Endothelial cell of umbilical vein (primary cell): ENCODE measurements around the gene SMIM26.

ENCODE experiments used
- CTCF ChIP-seq, 2 donors: IDR thresholded peaks; 1 replicate in 1 of 2; 2 replicates in 1 of 2; pipeline ENCODE4 v1.5.1; 2011; ENCODE audit warnings: low read length in 2 of 2, mild to moderate bottlenecking in 2 of 2, moderate library complexity in 2 of 2, control low read depth in 1 of 2, inconsistent platforms in 1 of 2, low read depth in 1 of 2; ENCODE audit not compliant: insufficient read depth in 1 of 2; ENCODE audit errors: extremely low read depth in 1 of 2
- EZH2 ChIP-seq: IDR thresholded peaks from 2 replicates; pipeline ENCODE4 v1.6.1; 2012; ENCODE audit warnings: borderline replicate concordance, low read depth, mild to moderate bottlenecking, moderate library complexity, low read length, inconsistent platforms; ENCODE audit not compliant: severe bottlenecking
- MAX ChIP-seq: IDR thresholded peaks from 2 replicates; pipeline ENCODE4 v1.6.1; 2011; ENCODE audit not compliant: insufficient read depth, insufficient read length
- MYC ChIP-seq: IDR thresholded peaks from one replicate; pipeline ENCODE4 v1.6.1; 2011; ENCODE audit warnings: mild to moderate bottlenecking, low read depth, low read length
- POLR2A ChIP-seq: IDR thresholded peaks from 2 replicates; pipeline ENCODE4 v1.6.1; 2012; ENCODE audit warnings: low read depth, mild to moderate bottlenecking, control low read depth, low read length
- POLR2AphosphoS5 ChIP-seq: IDR thresholded peaks from 2 replicates; pipeline ENCODE4 v1.6.1; 2012; ENCODE audit warnings: low read depth, mild to moderate bottlenecking, control low read depth, low read length, moderate library complexity; ENCODE audit not compliant: insufficient read depth

GRCh38 chr20:18532626-18533025 is 34.6 kb upstream of the SMIM26 start:
- TF ChIP-seq CTCF (IDR thresholded peaks at IDR 0.05; ENCODE audit: extremely low read depth in 1 of 2, insufficient read depth in 1 of 2, low read depth in 1 of 2, low read length in 2 of 2) (no peak), POLR2A (no peak), POLR2AphosphoS5 (no peak), EZH2 (no peak), MYC (no peak), MAX (no peak)
